OCI-M2 (cell line): ENCODE measurements around the gene HNRNPA2B1.

Experiments
- DNase-seq: peaks from one replicate; lab custom pipeline; 2025; ENCODE audit not compliant: unreplicated experiment; lab: John Stamatoyannopoulos, UW

HNRNPA2B1 gene

DNA sequence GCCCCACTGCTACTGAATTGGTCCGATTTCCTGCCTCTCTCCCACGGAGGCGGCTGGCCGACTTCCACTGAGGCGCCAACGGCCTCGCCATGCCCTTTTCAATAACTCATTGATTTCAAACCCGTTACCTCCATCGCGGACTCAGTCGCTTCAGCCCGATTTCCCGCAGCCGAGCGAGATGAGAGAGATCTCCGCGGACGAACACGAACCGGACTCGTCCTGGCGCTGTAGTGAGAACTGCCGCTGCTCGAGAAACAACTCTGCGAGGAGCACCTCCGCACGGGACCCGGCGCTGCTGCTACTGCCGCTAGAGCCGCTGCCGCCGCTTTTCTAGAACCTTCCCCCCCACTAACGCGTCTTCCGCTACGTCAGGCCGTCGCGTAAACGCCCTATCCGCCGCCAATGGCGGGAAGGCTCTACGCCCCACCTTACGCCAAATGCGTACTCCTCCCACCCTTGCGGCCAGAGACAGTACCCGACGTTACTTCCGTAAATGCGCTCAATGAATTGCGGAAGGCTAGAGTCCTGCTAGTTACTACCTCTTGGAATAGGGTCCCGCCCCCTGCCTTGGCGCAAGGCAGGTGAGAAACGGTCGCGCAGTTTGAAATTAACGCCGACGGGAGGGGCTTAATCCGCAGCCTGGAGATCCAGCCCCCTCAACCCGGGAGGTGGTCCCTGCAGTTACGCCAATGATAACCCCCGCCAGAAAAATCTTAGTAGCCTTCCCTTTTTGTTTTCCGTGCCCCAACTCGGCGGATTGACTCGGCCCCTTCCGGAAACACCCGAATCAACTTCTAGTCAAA, at the start of gene HNRNPA2B1:
HNRNPA2B1 (minus strand) TSS at position 303 of the 803 bp plus-strand sequence; CDS start at position 134, 169 bp downstream.
- DNase-seq = peak; percentile 86

DNA sequence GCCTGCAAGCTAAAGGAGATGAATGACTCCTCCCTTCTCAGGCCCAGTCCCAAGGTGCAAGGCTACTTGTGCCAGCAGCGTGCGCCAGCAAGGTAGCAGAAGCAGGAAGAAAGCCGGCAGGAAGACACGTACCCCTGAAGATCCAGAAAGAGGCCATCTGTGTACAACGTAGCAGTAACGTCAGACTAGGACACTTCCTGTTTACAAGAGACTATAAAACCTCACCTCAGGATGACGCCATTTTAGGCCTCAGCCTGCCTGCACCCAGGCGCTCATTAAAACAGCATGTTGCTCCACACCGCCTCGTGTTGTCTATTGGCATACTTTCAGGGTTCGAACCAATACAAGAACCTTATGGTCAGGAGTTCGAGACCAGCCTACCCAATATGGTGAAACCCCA, 49.7 kb upstream of the HNRNPA2B1 start:
- no peak for DNase-seq

DNA sequence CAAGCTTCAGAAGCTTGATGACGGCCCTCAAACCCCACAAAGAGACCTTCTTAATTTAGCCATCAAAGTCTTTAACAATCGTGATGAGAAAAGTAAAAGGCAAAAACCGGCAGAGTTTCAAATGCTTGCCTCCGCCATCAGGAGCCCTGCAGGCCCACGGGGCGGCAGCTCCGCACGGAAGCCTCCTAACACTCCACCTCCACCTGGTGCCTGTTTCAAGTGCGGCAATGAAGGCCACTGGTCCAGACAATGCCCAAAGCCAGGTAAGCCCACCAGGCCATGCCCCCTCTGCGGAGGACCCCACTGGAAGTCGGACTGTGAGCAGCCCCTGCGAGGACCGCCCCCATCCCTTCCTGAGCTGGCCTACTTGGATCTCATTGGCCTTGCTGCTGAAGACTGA, 44.6 kb upstream of the HNRNPA2B1 start:
- DNase-seq = no peak

DNA sequence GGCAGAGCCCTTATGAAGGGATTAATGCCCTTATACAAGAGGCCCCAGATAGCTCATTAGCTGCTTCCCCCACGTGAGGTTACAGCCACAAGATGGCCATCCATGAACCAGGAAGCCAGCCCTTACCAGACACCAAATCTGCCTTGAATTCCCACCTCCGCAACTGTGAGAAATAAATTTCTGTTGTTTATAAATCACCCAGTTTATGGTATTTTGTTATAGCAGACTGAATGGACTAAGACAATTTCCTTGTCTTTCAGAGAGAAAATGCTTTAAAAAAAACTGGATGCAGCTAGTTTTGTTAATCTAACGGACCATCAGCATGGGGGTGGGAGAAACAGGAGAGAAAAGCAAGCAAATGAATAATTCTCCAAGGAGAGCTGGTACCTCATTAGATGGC, 37.5 kb upstream of the HNRNPA2B1 start:
- DNase-seq = no peak

DNA sequence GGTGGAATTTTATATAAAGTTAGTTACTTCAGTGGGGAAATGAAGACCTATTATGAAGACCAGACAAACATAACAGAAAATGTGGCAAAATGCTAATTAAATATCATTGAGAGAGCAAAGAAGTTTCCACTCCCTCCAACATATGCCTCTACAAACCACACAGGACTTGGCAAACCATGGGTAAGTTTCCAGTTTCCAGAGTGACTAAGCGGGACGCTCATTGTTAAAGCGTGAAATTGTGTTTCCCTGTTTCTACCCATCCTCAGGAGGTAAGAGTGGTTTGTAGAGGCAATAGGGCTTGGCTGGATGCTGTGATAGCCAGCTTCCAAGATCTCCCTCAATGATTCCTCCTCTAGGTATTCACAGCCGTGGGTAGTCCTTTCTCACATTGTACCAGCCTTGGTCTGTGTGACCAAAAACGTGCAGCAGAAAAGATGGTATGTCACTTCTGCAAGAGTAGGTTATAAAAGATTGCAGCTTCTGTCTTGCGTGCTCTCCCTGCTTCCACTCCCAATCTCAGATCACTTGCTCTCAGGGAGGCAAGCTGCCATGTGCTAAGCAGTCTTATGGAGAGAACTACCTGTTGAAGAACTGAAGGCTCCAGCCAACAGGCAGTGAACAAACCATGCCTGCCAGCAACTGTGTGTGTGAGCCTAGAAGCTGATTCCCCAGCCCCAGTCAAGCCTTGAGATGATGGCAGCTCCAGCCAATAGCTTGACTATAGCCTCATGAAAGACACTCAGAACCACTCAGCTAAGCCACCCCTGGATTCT, 36.7 kb upstream of the HNRNPA2B1 start:
- DNase-seq = no peak

DNA sequence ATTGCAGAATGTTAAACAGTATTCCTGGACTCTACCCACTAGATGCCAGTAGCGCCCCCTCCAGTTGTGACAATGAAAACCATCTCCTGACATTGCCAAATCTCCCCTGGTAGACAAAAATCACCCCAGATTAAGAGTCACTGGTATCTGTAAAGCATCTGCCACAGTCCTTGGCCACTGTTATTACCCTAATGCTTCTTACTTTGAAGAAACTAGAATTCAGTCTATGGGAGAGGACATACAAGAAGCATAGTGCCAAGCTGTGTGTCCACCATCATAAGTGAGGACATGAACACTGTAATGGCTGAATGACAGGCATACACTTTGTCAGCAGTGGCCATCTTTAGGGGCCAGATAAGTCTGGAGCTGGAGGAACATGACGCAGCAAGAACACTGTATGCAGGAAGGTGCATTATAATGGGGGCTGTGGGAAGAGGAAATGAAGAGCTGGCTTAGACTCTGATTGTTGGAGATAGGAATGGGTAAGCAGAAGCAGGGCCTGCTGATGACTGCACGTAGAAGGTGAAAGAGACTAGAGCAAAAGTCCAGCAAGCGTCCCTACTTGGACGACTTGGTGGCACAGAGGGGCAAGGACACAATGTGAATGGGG, 33.5 kb upstream of the HNRNPA2B1 start:
- DNase-seq = no peak

GRCh38 chr7:26227987-26228386, 27.4 kb upstream of the HNRNPA2B1 start:
- DNase-seq = no peak

DNA sequence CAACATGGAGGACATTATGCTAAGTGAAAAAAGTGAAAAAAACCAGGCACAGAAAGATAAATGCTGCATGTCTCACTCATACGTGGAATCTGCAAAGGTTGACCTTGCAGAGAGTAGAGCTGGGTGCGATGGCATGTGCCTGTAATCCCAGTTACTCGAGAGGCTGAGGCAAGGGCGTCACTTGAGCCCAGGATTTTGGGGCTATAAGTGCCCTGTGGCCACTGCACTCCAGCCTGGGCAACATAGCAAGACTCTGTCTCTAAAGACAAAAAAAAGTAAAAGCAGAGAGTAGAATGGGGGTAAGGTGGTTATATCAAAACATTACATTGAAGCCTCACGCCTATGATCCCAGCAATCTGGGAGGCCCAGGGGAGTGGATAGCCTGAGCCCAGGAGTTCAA, 23.8 kb upstream of the HNRNPA2B1 start:
- no peak for DNase-seq

DNA sequence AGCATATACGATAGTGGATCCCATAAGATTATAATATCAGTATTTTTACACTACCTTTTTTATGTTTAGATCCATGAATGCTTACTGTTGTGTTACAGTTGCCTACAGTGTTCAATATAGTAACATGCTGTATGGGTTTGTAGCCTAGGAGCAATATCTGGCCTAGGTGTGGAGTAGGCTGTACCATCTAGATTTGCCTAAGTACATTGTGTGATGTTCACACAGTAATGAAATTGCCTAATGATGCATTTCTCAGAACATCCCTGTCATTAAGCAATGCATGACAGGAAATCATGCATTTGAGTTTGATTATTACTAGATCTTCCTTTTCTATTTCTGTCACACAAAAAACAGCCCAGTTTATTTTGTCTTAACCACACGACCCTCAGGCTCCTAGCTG, 15.5 kb upstream of the HNRNPA2B1 start:
- DNase-seq = no peak

GRCh38 chr7:26213807-26214515, 13.4 kb upstream of the HNRNPA2B1 start:
- DNase-seq = no peak

- no peak for DNase-seq
Measured at GRCh38 chr7:26212921-26213718, 12.6 kb upstream of the HNRNPA2B1 start.

DNA sequence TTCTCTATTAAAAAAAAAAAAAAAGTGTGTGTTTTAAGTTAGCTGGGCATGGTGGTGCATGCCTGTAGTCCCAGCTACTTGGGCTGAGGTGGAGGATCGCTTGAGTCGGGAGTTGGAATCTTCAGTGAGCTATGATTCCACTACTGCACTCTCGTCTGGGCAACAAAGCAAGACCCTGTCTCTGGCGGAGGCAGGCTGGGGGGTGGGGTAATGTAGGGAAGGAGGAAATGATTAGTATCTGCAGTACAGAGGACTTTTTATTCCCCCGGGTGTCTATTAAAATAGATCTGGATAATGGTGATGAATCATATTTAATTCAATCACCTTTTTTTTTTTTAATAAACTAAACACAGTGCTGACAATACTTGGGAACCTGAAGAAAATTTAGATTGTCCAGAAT, 7.5 kb upstream of the HNRNPA2B1 start:
- DNase-seq = no peak

- DNase-seq = no peak
Measured at GRCh38 chr7:26203016-26203415, 2.5 kb upstream of the HNRNPA2B1 start.

GRCh38 chr7:26202019-26202990, 1.8 kb upstream of the HNRNPA2B1 start:
- no peak for DNase-seq

- DNase-seq = no peak
Measured at GRCh38 chr7:26201247-26202018, 887 bp upstream of the HNRNPA2B1 start, which contains the start of gene CBX3. Gene CBX3 (plus strand): TSS chr7:26201745. CDS start chr7:26202999, 1,254 bp downstream.

DNA sequence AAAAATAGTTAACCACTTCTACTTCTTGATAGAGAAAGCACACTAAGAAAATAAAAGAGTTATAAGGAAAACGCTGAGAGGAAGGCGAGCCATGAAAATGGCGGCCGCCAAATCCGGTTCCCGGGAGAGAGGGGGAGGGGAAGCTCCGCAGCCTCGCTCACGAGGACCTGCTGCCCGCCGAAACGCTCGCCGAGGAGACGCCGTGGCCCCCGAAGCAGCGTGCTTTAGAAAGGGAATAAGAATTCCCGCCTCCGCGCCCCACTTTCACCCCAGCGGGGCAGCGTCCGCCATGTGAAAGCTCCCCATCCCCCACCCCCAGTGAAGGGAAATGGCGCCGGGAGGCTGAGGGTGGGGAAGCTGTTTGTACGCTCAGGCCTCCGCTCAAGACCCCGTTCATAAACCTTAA, 505 bp downstream of the HNRNPA2B1 start:
- no peak for DNase-seq

- DNase-seq = no peak
Measured at GRCh38 chr7:26199301-26200037, 1.1 kb downstream of the HNRNPA2B1 start.

GRCh38 chr7:26198781-26199169, 1.8 kb downstream of the HNRNPA2B1 start:
- no peak for DNase-seq
